GM12892 (cell line): Measurements from ENCODE around the gene ATP13A1.

Experiments used
- DNase-seq: peaks from one replicate; pipeline ENCODE4 v3.0.0; 2011; ENCODE audit not compliant: insufficient read length
- FAIRE-seq: peaks from 2 replicates; lab custom pipeline; 2011; peaks lifted over from hg19 to GRCh38; lab: Jason Lieb, UNC
- POLR2A ChIP-seq: IDR thresholded peaks from 2 replicates; pipeline ENCODE4 v1.6.1; 2011; ENCODE audit warnings: low read depth, low read length, control low read depth
- POLR2AphosphoS5 ChIP-seq: IDR thresholded peaks from 2 replicates; pipeline ENCODE4 v1.6.1; 2011; ENCODE audit warnings: low read depth, low read length, control low read depth
- TAF1 ChIP-seq: IDR thresholded peaks from 2 replicates; pipeline ENCODE4 v1.6.1; 2011; ENCODE audit warnings: low read depth, mild to moderate bottlenecking, control low read depth, low read length, borderline replicate concordance

Gene ATP13A1

DNA sequence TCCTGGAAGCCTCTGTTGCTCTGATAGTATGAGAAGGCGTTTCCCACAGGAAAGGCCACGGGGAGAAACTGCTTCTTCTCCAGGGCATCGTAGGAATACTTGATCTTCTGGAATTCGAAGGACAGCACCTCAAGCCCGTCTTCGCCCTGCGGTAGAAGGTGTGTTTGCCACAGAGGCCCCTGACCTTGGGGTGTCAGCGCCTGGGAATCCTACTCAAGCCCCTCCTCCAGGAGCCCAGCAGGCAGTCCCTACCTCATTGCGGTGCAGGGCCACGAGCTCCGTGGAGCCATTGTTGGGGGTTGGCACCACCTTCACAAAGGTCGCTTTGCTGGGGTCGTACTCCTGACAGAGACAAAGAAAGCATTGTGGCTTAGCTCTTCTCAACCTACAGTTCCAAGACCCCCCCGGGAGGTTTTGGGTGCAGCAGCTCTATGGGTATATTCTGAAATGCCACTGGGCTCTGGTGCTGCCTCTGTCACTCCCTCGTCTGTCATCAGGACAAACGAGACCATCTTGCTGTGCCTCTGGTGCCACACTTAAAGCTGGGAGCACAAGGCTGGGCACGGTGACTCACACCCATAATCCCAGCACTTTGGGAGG is 3.7 kb downstream of the ATP13A1 start:
- no peak for TF ChIP-seq TAF1
- TF ChIP-seq POLR2AphosphoS5: no peak
- TF ChIP-seq POLR2A: no peak
- DNase-seq (peak; percentile 3), FAIRE-seq (no peak)

DNA sequence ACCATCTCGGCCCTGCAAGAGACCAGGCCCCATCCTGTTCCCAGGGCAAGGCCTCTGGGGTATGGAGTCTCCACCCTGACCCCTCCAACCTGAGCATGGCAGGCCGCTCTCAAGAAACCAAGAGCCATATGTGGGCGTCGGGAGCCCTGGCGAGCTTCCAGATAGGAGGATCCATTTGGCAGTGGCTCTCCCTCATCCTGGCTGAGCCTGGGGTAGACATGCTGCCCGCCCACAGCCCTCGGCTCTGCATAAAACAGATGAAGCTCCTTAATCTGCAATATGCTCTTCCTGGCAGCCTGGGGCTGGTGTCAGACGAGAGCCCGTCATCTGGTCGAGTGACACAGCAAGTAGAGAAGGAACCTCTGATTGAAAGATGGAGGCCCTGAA is 6.1 kb downstream of the ATP13A1 start:
- peak; percentile 3 for DNase-seq
- no peak for FAIRE-seq
- no peak for TF ChIP-seq POLR2A
- no peak for TF ChIP-seq TAF1
- TF ChIP-seq POLR2AphosphoS5: no peak

DNA sequence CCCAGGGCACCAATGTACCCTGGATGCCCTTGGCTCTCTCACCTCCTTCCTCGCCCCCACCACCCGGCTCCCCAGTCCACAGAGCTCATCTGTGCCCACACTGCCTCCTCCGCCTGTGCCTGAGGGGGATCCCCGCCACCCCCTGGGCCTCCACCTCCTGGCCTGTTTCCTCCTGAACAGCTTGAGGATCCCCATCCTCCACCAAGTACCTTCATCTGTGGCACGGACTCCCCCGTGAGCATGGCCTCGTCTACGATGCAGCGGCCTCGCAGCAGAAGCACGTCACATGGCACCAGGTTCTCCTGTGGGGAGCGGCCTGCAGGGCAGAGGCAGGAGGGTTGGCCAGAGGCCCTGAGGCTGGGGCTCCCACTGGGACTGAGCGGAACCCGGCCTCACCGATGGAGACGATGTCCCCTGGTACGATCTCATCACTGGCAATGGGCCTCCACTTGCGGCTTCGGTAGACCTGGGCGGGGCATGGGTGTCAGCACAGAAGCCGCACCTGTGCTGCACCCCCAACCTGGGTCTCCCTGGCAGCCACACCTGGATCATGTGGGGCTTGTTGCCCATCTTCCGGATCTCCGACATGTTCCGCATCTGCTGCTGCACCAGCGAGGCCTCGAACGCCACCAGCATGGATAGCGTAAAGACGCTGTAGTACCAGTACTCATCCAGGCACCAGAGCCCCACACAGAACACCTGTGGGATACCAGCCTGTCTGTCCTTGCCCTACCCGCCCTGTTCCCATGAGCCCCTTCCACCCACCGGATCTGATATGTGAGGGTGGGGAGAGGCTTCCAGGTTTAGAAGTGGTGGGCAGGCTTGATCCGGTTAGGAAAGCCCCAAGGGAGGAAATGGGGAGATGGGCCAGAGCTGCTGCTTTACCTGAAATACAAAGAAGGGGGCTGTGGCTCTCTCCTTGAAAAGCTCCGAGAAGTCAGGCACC is 6.8 kb downstream of the ATP13A1 start:
- TF ChIP-seq TAF1 (no peak), POLR2AphosphoS5 (no peak), POLR2A (no peak)
- peak; percentile 23 for DNase-seq
- FAIRE-seq: no peak

DNA sequence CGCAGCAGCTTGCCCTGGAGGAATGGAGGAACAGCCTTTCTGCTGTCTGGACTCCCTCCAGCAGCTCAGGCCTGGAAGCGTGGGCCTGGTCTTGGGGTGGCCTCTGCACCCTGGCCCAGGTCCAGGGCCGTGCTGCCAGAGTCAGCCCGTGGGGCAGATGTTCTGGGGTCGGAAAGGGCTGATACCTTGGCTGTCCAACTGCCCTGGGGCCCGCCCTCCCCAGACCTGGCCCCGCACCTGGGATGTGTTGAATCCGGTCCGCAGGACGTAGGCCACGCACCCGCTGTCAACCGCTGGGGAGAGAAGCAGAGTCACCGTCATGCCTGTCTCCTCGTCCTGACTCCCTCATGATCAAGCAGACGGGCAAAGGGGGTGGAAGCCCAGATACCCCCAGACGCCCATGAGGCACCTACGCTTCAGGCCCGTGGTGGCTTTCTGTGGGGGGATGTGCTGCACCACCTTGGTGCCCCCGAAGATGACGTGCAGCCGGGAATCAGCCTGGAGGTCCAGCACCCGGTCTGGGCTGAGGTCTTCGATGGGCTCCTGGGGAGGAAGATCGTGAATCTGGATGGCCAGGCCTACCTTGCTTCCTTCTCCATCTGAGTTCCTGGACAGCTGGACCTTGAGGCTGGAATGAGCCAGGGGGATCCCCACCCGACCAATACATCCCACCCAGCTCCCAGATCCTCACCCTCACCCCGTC is 7.7 kb downstream of the ATP13A1 start:
- TF ChIP-seq POLR2A: no peak; the same call in 1 of the 2 replicates
- no peak for TF ChIP-seq POLR2AphosphoS5
- TF ChIP-seq TAF1: no peak
- FAIRE-seq (no peak), DNase-seq (peak; percentile 19)

DNA sequence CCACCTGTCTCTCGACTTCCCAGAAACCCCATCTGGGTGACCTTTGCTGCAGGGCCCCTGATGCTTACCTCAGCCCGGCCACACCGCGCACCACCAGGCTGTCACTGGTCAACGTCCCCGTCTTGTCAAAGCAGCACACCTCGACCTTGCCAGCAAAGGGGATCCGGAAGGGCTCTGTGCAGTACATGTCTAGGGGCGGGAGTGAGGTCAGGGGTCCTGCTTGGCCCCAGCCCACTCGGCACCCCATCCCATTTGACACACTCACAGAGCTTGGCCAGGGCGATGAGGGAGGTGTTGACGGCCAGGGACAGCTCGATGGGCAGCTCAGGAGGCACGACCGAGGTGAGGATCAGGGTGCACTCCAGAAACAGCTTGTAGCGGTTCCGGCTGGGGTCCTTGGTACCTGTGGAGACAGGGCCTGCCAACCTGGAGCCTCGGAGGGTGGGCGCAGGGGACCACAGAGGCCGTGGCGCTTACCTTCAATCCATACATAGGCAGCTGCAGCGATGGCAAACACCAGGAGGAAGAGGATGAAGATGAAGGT is 8.4 kb downstream of the ATP13A1 start:
- no peak for TF ChIP-seq POLR2AphosphoS5
- no peak for TF ChIP-seq POLR2A
- TF ChIP-seq TAF1: no peak
- FAIRE-seq (no peak), DNase-seq (peak; percentile 18)

DNA sequence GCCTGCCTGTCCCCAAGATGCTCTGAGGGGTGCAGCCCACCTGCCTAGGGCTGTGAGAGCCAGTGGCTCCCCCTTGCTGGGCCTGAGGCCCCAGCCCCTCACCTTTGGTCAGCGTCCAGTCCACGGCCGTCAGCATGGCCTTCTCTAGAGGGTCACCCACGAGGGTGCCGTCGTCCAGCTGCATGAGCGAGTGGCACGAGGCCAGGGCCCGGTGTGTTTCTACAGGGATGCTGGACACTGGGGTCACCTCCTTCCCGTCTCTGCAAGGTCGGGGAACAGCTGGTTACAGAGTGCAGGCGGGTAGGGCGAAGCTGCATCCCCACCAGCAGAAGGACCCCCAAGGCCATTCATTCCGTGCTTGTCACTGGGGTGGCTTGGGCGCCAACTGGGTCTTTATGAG is 9.0 kb downstream of the ATP13A1 start:
- no peak for DNase-seq
- FAIRE-seq: no peak
- TF ChIP-seq POLR2A (no peak), POLR2AphosphoS5 (no peak), TAF1 (no peak)

DNA sequence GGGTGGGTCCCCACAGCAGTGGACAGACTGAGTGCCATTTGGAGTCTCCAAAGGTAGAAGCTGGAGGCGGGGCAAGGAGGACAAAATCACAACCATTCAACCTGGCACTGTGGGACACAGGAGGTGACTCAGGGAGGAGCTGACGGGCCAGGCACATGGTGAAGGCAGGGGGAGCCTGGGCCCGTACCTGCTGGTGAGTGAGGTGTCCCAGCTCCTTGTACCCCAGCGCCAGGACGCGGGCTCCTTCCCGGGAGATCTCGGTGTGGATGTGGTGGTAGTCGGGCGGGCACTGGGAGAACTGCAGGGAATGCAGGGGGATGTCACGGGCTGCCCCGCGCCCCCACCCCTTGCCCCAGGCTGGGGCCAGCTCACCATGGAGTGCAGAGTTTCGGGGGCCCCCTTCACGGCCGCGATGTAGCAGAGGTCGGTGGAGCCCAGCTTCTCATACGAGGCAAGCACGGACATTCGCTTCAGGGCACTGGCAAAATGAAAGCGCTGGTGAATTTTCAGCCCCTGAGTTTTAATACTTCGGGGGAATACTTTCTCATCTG is 9.8 kb downstream of the ATP13A1 start:
- DNase-seq (peak; percentile 22), FAIRE-seq (no peak)
- no peak for TF ChIP-seq TAF1
- no peak for TF ChIP-seq POLR2A
- TF ChIP-seq POLR2AphosphoS5: no peak

DNA sequence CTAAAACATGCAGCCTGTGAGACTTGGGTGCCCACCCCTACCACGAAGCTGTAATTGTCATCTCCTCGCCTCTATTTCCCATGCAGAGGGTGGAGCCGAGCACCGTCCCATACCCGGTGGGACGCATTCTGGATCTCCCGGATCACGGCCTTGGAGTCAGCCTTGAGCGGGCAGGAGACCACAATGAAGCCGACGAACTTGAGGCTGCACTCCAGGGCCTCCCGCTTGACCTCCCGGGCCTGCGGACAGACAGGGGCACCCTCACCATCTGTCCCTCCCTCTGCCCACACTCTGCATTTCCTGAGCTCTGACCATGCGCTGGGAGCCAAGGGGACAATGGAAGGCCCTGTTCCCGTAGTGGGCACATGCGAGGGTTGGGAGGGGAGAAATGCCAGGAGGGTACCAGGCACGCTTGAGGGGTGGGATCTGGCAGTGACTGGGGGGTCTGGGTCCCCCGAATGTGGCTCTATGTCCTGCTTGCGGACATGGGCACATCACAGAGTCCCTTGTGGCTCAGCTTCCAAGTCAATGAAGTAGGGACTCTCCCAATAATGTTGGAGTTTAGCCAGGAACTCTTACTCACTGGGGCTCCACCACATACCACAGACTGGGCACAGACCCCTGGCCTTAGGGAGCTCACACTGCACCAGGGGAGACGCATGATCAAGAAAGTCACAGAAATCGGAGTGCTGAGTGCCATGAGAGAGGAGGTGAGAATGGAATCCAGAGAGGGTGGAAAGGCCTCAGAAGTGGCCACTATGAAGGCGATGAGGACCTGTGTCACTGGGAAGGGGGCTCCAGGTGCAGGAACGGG is 10.8 kb downstream of the ATP13A1 start:
- TF ChIP-seq TAF1 (no peak), POLR2AphosphoS5 (no peak), POLR2A (no peak)
- DNase-seq: peak; percentile 16
- no peak for FAIRE-seq

DNA sequence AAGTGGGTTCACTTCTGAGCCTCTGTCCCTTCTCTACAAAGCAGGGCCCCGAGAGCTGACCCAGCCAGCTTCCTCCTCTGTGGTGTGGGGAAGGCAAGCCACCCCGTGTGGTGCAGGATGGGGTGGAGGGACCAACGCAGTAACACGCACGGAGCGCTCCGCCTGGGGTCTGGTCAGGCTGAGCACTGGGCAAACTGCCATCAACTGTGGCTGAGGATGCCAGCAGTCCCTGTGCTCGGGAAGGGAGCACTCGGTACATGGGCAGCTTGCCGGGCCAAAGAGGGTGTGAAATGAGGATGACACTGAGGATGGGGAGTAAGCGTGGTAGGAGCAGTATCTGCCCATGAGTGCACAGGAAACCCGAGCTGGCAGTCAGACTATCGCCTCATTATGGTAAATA is 12.4 kb downstream of the ATP13A1 start:
- DNase-seq (peak; percentile 12), FAIRE-seq (no peak)

DNA sequence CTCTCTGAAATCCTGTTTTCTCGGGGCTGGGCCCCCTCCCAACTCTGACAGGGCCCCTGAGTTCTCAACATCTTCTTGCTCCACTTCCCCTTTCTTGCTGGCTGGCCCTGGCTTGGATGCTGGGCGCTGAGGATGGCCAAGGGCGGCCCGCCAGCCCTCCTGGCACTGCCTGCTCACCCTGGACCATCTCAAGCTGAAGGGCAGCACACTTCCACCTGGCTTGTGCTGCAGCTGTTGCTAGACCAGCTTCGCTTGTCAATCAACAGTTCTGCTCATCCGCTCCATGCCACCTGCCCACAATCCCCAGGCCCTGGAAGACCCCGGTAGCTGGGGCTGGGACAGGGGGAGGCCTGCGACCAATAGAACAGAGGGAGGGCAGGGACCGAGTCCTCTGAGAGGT is 13.1 kb downstream of the ATP13A1 start:
- FAIRE-seq: no peak
- no peak for TF ChIP-seq POLR2A
- no peak for TF ChIP-seq TAF1
- TF ChIP-seq POLR2AphosphoS5: no peak
- DNase-seq: peak; percentile 10

More for the DNA sequence above, 12.4 kb downstream of the ATP13A1 start:
- TF ChIP-seq TAF1 (no peak), POLR2A (no peak), POLR2AphosphoS5 (no peak)

DNA sequence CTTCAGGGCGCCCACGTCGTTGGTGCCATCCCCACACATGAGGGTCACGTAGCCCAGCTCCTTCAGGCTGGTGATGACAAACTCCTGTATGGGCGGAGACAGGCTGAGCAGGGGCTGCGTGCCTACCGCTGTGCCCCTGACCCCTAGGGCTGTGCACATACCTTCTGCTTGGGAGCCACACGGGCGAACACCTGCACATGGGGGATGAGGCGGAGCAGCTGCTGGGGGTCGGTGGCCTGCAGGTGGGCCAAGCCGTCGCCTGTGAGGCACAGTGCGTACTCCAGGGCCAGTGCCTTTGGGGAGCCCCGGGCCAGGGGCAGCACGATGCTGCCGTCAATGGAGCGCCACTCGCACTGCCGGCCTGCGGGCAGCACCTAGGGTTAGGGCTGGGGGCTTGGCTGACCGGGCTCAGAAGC is 13.9 kb downstream of the ATP13A1 start:
- no peak for FAIRE-seq
- TF ChIP-seq POLR2AphosphoS5 (no peak), POLR2A (no peak), TAF1 (no peak)
- DNase-seq: peak; percentile 15
